Activated CD4-positive, alpha-beta memory T cell treated with anti-CD3 and anti-CD28 coated beads for 36 hours (primary cell): Measurements from ENCODE around the gene ACBD6. TPM values are rescaled to one million over a fixed set of nuclear protein-coding genes. Genes with fewer than 3 reads are reported as not detected.

Source experiments
- CTCF ChIA-PET: fragments of 350-600 bp; sonication (Branson Sonifier 250); formaldehyde crosslinking; loops from one replicate; lab custom pipeline; 2021; ENCODE audit warnings: antibody characterized with exemption, inconsistent platforms; lab: Charles Lee
- POLR2A ChIA-PET: fragments of 350-600 bp; sonication (Branson Sonifier 250); formaldehyde crosslinking; loops from one replicate; lab custom pipeline; 2021; ENCODE audit warnings: antibody characterized with exemption; lab: Charles Lee
- DNase-seq: peaks from one replicate; pipeline ENCODE4 v3.0.0-alpha.2; 2020
- H3K27ac Mint-ChIP-seq: one replicate; pipeline ENCODE4 v1.8.0; 2021; ENCODE audit warnings: mixed read lengths
- H3K27me3 Mint-ChIP-seq: one replicate; pipeline ENCODE4 v1.8.0; 2021; ENCODE audit warnings: mixed read lengths
- H3K36me3 Mint-ChIP-seq: one replicate; pipeline ENCODE4 v1.8.0; 2021; ENCODE audit warnings: mixed read lengths
- H3K4me1 Mint-ChIP-seq: one replicate; pipeline ENCODE4 v1.8.0; 2021; ENCODE audit warnings: low read depth, mixed read lengths
- H3K4me3 Mint-ChIP-seq: one replicate; pipeline ENCODE4 v1.8.0; 2021; ENCODE audit warnings: mild to moderate bottlenecking, mixed read lengths
- H3K9me3 Mint-ChIP-seq: one replicate; pipeline ENCODE4 v1.8.0; 2021; ENCODE audit warnings: mixed read lengths
- intact Hi-C: fragments of 100-400 bp; cut with micrococcal nuclease; formaldehyde crosslinking; loops from one replicate; pipeline ENCODE4 v1.15.1; 2023
- total RNA-seq, 2 experiments: library from RNA; stranded (reverse); gene quantifications; one replicate each; pipeline ENCODE4 v1.2.3, GENCODE V29; 2021

The ACBD6 gene
- total RNA-seq, 2 experiments from 2014 or later, result 36.7 to 40.8 TPM

- POLR2A ChIA-PET, result no interaction called here
- CTCF ChIA-PET, result interaction anchor here (0.6 kb wide), 1 partner anchor 130 kb away, joined by 3 read pairs; no protein-coding TSS in a partner anchor
- Mint-ChIP-seq H3K36me3 (peaks cover 73% of the 10 kb centered on the region), H3K27ac (no peak overlapping the region), H3K9me3 (peaks cover 89% of the 10 kb centered on the region), H3K4me1 (peaks cover 24% of the 10 kb centered on the region), H3K27me3 (no peaks in the 10 kb centered on the region), H3K4me3 (no peak overlapping the region)
- no peak for DNase-seq
- intact Hi-C loops, result no loop called here
These were observed 119.9 kb downstream of the ACBD6 start for GRCh38 chr1:180382326-180383115.

GRCh38 chr1:180381184-180381580, 121.2 kb downstream of the ACBD6 start:
- Mint-ChIP-seq H3K9me3 (peaks cover 84% of the 10 kb centered on the region), H3K36me3 (peaks cover 73% of the 10 kb centered on the region), H3K27ac (no peak overlapping the region), H3K4me1 (peaks cover 14% of the 10 kb centered on the region), H3K4me3 (no peak overlapping the region), H3K27me3 (no peaks in the 10 kb centered on the region)
- intact Hi-C loops, result no loop called here
- DNase-seq, result no peak
- ChIA-PET POLR2A (no interaction called here), CTCF (no interaction called here)

- Mint-ChIP-seq H3K4me1 (peaks cover 14% of the 10 kb centered on the region), H3K27ac (no peak overlapping the region), H3K36me3 (peaks cover 71% of the 10 kb centered on the region), H3K27me3 (no peaks in the 10 kb centered on the region), H3K9me3 (peaks cover 80% of the 10 kb centered on the region), H3K4me3 (no peak overlapping the region)
- DNase-seq, result no peak
- ChIA-PET CTCF (no interaction called here), POLR2A (no interaction called here)
- intact Hi-C loops, result no loop called here
These were observed 121.9 kb downstream of the ACBD6 start for GRCh38 chr1:180380259-180381183.

- peaks cover 44% of the 10 kb centered on the region for H3K36me3 Mint-ChIP-seq
- no peaks in the 10 kb centered on the region for H3K27me3 Mint-ChIP-seq
- H3K9me3 Mint-ChIP-seq, result peaks cover 45% of the 10 kb centered on the region
- POLR2A ChIA-PET, result no interaction called here
- no peak for DNase-seq
- no peak overlapping the region for H3K27ac Mint-ChIP-seq
- peaks cover 13% of the 10 kb centered on the region for H3K4me1 Mint-ChIP-seq
- intact Hi-C loops, result no loop called here
- CTCF ChIA-PET, result no interaction called here
- no peak overlapping the region for H3K4me3 Mint-ChIP-seq
These were observed 125.6 kb downstream of the ACBD6 start for GRCh38 chr1:180376800-180377199.

- ChIA-PET CTCF (no interaction called here), POLR2A (no interaction called here)
- Mint-ChIP-seq H3K27ac (no peak overlapping the region), H3K9me3 (peaks cover 40% of the 10 kb centered on the region), H3K4me1 (peaks cover 19% of the 10 kb centered on the region), H3K27me3 (no peaks in the 10 kb centered on the region), H3K4me3 (no peak overlapping the region), H3K36me3 (peaks cover 42% of the 10 kb centered on the region)
- intact Hi-C loops, result no loop called here
- DNase-seq, result no peak
These were observed 126.1 kb downstream of the ACBD6 start for GRCh38 chr1:180376253-180376652.

GRCh38 chr1:180372728-180373127, 129.6 kb downstream of the ACBD6 start:
- Mint-ChIP-seq H3K9me3 (peaks cover 9% of the 10 kb centered on the region), H3K27ac (no peak overlapping the region), H3K27me3 (no peaks in the 10 kb centered on the region), H3K4me3 (no peak overlapping the region), H3K36me3 (peaks cover 14% of the 10 kb centered on the region), H3K4me1 (peaks cover 8% of the 10 kb centered on the region)
- ChIA-PET POLR2A (no interaction called here), CTCF (no interaction called here)
- DNase-seq, result no peak
- intact Hi-C loops, result no loop called here

GRCh38 chr1:180370597-180370996, 131.8 kb downstream of the ACBD6 start:
- Mint-ChIP-seq H3K4me3 (no peak overlapping the region), H3K4me1 (peaks cover 8% of the 10 kb centered on the region), H3K27me3 (no peaks in the 10 kb centered on the region), H3K36me3 (peaks cover 2% of the 10 kb centered on the region), H3K27ac (no peak overlapping the region), H3K9me3 (no peaks in the 10 kb centered on the region)
- ChIA-PET POLR2A (no interaction called here), CTCF (no interaction called here)
- DNase-seq, result no peak
- intact Hi-C loops, result no loop called here

- Mint-ChIP-seq H3K4me1 (peaks cover 8% of the 10 kb centered on the region), H3K4me3 (no peak overlapping the region), H3K9me3 (no peaks in the 10 kb centered on the region), H3K36me3 (peaks cover 2% of the 10 kb centered on the region), H3K27me3 (no peaks in the 10 kb centered on the region), H3K27ac (no peak overlapping the region)
- POLR2A ChIA-PET, result no interaction called here
- CTCF ChIA-PET, result no interaction called here
- intact Hi-C loops, result no loop called here
- no peak for DNase-seq
These were observed 132.2 kb downstream of the ACBD6 start for GRCh38 chr1:180370188-180370587.

- peaks cover 2% of the 10 kb centered on the region for H3K36me3 Mint-ChIP-seq
- CTCF ChIA-PET, result no interaction called here
- no peaks in the 10 kb centered on the region for H3K9me3 Mint-ChIP-seq
- H3K27ac Mint-ChIP-seq, result no peak overlapping the region
- H3K27me3 Mint-ChIP-seq, result no peaks in the 10 kb centered on the region
- DNase-seq, result no peak
- no peak overlapping the region for H3K4me3 Mint-ChIP-seq
- POLR2A ChIA-PET, result no interaction called here
- intact Hi-C loops, result loop anchor here (10.0 kb wide), 1 partner anchor 106 kb away; no protein-coding TSS in a partner anchor
- peaks cover 8% of the 10 kb centered on the region for H3K4me1 Mint-ChIP-seq
These were observed 133.3 kb downstream of the ACBD6 start for GRCh38 chr1:180369061-180369460.

GRCh38 chr1:180366371-180367068, 135.9 kb downstream of the ACBD6 start:
- no peaks in the 10 kb centered on the region for H3K27me3 Mint-ChIP-seq
- H3K36me3 Mint-ChIP-seq, result no peaks in the 10 kb centered on the region
- ChIA-PET POLR2A (no interaction called here), CTCF (no interaction called here)
- H3K27ac Mint-ChIP-seq, result no peak overlapping the region
- peaks cover 4% of the 10 kb centered on the region for H3K4me1 Mint-ChIP-seq
- no peaks in the 10 kb centered on the region for H3K9me3 Mint-ChIP-seq
- intact Hi-C loops, result loop anchor here (10.0 kb wide), 1 partner anchor 108 kb away; no protein-coding TSS in a partner anchor
- DNase-seq, result no peak
- H3K4me3 Mint-ChIP-seq, result no peak overlapping the region

- ChIA-PET POLR2A (no interaction called here), CTCF (no interaction called here)
- Mint-ChIP-seq H3K4me3 (no peak overlapping the region), H3K27ac (no peak overlapping the region), H3K27me3 (no peaks in the 10 kb centered on the region), H3K9me3 (no peaks in the 10 kb centered on the region), H3K36me3 (no peaks in the 10 kb centered on the region), H3K4me1 (no peaks in the 10 kb centered on the region)
- intact Hi-C loops, result loop anchor here (10.0 kb wide), 1 partner anchor 110 kb away; no protein-coding TSS in a partner anchor
- no peak for DNase-seq
These were observed 137.3 kb downstream of the ACBD6 start for GRCh38 chr1:180365039-180365438.
